MM.1S (cell line): ENCODE measurements around the gene SLC38A3.

ENCODE experiments used
- DNase-seq: peaks from one replicate; pipeline ENCODE4 v3.0.0-alpha.2; 2015
- H2AFZ ChIP-seq: fragments of 300-600 bp; sonication (generic); 2 replicates; pipeline ENCODE4 v1.6.0; 2016; ENCODE audit warnings: antibody characterized with exemption, low read length
- H3F3A ChIP-seq: fragments of 300-600 bp; sonication (generic); 2 replicates; pipeline ENCODE4 v1.6.1; 2016; ENCODE audit warnings: mild to moderate bottlenecking, antibody characterized with exemption, low read length, moderate library complexity, mixed read lengths; ENCODE audit not compliant: insufficient read depth
- H3K27ac ChIP-seq: fragments of 300-600 bp; sonication (generic); 2 replicates; pipeline ENCODE4 v1.5.1; 2016; ENCODE audit warnings: mild to moderate bottlenecking, low read length
- H3K27me3 ChIP-seq: fragments of 300-600 bp; sonication (generic); replicated peaks from 2 replicates; pipeline ENCODE4 v1.6.0; 2016; ENCODE audit warnings: low read length; ENCODE audit not compliant: insufficient read depth
- H3K36me3 ChIP-seq: fragments of 300-600 bp; sonication (generic); replicated peaks from 2 replicates; pipeline ENCODE4 v1.6.1; 2016; ENCODE audit warnings: mild to moderate bottlenecking, low read length, mixed read lengths; ENCODE audit not compliant: insufficient read depth
- H3K4me1 ChIP-seq: fragments of 300-600 bp; sonication (generic); 2 replicates; pipeline ENCODE4 v1.6.1; 2016; ENCODE audit warnings: low read length, mixed read lengths
- H3K4me2 ChIP-seq: fragments of 300-600 bp; sonication (generic); 2 replicates; pipeline ENCODE4 v1.6.0; 2016; ENCODE audit warnings: low read depth, low read length
- H3K4me3 ChIP-seq: fragments of 300-600 bp; sonication (generic); 2 replicates; pipeline ENCODE4 v1.5.1; 2016; ENCODE audit warnings: low read length, mixed read lengths
- H3K79me2 ChIP-seq: fragments of 300-600 bp; sonication (generic); 2 replicates; pipeline ENCODE4 v1.6.1; 2016; ENCODE audit warnings: mixed run types, low read length, mixed read lengths
- H3K9ac ChIP-seq: fragments of 300-600 bp; sonication (generic); 2 replicates; pipeline ENCODE4 v1.6.1; 2016; ENCODE audit warnings: low read length, mixed read lengths
- H3K9me2 ChIP-seq: fragments of 300-600 bp; sonication (generic); replicated peaks from 2 replicates; pipeline ENCODE4 v1.6.1; 2016; ENCODE audit warnings: mild to moderate bottlenecking, low read length, mixed read lengths; ENCODE audit not compliant: insufficient read depth
- H3K9me3 ChIP-seq: fragments of 300-600 bp; sonication (generic); replicated peaks from 2 replicates; pipeline ENCODE4 v1.6.1; 2016; ENCODE audit warnings: mild to moderate bottlenecking, low read length, mixed read lengths; ENCODE audit not compliant: insufficient read depth
- H4K20me1 ChIP-seq: fragments of 300-600 bp; sonication (generic); 2 replicates; pipeline ENCODE4 v1.6.1; 2016; ENCODE audit warnings: mild to moderate bottlenecking, low read length, moderate library complexity, mixed read lengths; ENCODE audit not compliant: insufficient read depth
- EZH2 ChIP-seq: fragments of 300-600 bp; sonication (generic); optimal IDR thresholded peaks from 2 replicates; pipeline ENCODE3; 2017; ENCODE audit warnings: low read depth, mild to moderate bottlenecking, antibody characterized with exemption, low read length, mixed read lengths
- EZH2phosphoT487 ChIP-seq: fragments of 300-600 bp; sonication (generic); IDR thresholded peaks from 2 replicates; pipeline ENCODE4 v1.6.1; 2018; ENCODE audit warnings: antibody characterized with exemption, low read length
- TF ChIP-seq, protein P1 (sequence below): fragments of 300-600 bp; sonication (generic); IDR thresholded peaks from 2 replicates; pipeline ENCODE4 v1.5.1; 2016; ENCODE audit warnings: antibody characterized with exemption, low read length, mixed read lengths

Gene SLC38A3

DNA sequence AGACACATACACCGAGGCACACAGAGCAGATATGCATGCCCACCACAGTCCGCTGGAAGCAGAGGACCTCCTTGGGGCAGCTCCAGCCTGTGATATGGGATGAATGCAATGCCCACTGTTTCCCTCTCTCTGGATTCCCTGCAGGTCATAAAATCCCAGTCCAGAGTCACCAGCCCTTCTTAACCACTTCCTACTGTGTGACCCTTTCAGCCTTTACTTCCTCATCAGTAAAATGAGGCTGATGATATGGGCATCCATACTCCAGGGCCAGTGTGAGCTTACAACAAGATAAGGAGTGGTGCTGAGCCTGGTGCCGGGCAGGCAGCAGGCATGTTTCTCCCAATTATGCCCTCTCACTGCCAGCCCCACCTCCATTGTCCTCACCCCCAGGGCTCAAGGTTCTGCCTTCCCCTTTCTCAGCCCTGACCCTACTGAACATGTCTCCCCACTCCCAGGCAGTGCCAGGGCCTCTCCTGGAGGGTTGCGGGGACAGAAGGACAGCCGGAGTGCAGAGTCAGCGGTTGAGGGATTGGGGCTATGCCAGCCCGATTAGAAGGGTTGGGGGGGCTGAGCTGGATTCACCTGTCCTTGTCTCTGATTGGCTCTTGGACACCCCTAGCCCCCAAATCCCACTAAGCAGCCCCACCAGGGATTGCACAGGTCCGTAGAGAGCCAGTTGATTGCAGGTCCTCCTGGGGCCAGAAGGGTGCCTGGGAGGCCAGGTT is 14.0 kb upstream of the SLC38A3 start, which contains the start of gene GNAT1:
Gene GNAT1, plus strand, starts transcription at position 675 of the 725 bp plus-strand sequence. CDS start 116 bp downstream, outside the sequence.
- H3K4me3 ChIP-seq, result no peak within 1 kb of the TSS
- no peaks in the 10 kb centered on the region for H4K20me1 ChIP-seq
- H2AFZ ChIP-seq, result no peak within 1 kb of the TSS
- H3K4me1 ChIP-seq, result no peaks in the 10 kb centered on the region
- H3K27ac ChIP-seq, result no peak within 1 kb of the TSS
- H3K79me2 ChIP-seq, result no peaks in the 10 kb centered on the region
- no peaks in the 10 kb centered on the region for H3K9me3 ChIP-seq
- H3F3A ChIP-seq, result no peaks in the 10 kb centered on the region
- no peak for DNase-seq
- peaks cover 60% of the 10 kb centered on the region for H3K27me3 ChIP-seq
- H3K4me2 ChIP-seq, result no peak within 1 kb of the TSS
- no peaks in the 10 kb centered on the region for H3K9me2 ChIP-seq
- TF ChIP-seq, protein P1, sequence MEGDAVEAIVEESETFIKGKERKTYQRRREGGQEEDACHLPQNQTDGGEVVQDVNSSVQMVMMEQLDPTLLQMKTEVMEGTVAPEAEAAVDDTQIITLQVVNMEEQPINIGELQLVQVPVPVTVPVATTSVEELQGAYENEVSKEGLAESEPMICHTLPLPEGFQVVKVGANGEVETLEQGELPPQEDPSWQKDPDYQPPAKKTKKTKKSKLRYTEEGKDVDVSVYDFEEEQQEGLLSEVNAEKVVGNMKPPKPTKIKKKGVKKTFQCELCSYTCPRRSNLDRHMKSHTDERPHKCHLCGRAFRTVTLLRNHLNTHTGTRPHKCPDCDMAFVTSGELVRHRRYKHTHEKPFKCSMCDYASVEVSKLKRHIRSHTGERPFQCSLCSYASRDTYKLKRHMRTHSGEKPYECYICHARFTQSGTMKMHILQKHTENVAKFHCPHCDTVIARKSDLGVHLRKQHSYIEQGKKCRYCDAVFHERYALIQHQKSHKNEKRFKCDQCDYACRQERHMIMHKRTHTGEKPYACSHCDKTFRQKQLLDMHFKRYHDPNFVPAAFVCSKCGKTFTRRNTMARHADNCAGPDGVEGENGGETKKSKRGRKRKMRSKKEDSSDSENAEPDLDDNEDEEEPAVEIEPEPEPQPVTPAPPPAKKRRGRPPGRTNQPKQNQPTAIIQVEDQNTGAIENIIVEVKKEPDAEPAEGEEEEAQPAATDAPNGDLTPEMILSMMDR, result no peak
- TF ChIP-seq EZH2, result no peak
- TF ChIP-seq EZH2phosphoT487, result no peak
- H3K36me3 ChIP-seq, result no peaks in the 10 kb centered on the region
- H3K9ac ChIP-seq, result no peak within 1 kb of the TSS

DNA sequence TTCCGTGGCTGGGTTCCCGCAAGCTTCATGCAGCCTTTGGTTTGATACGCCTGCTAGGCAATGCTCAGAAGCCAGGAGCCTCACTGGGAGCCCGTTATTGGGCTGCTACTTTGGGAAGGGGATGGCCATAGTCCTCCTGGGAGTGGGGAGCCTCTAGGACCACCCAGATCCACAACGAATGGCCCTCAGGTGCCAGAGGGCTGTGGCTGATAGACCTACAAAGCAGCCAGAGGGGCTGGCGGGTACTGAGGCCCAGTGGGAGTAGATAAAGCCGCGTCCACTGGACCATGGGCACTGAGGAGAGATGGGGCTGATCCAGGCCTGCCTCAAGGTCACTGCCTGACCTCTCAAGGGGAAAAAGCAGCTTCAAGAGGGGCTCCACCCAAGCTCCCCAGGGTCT is 12.9 kb upstream of the SLC38A3 start:
- no peak for DNase-seq
- H3K27ac ChIP-seq, result no peak overlapping the region
- H3K4me3 ChIP-seq, result no peak overlapping the region
- H4K20me1 ChIP-seq, result no peaks in the 10 kb centered on the region
- peaks cover 60% of the 10 kb centered on the region for H3K27me3 ChIP-seq
- H2AFZ ChIP-seq, result no peak overlapping the region
- no peaks in the 10 kb centered on the region for H3K9me3 ChIP-seq
- H3K4me2 ChIP-seq, result no peak overlapping the region
- no peaks in the 10 kb centered on the region for H3K9me2 ChIP-seq
- no peaks in the 10 kb centered on the region for H3K36me3 ChIP-seq
- H3K9ac ChIP-seq, result no peak overlapping the region
- no peaks in the 10 kb centered on the region for H3K4me1 ChIP-seq
- TF ChIP-seq EZH2 (no peak), EZH2phosphoT487 (no peak)
- TF ChIP-seq, protein P1, result no peak
- no peaks in the 10 kb centered on the region for H3F3A ChIP-seq
- no peaks in the 10 kb centered on the region for H3K79me2 ChIP-seq

DNA sequence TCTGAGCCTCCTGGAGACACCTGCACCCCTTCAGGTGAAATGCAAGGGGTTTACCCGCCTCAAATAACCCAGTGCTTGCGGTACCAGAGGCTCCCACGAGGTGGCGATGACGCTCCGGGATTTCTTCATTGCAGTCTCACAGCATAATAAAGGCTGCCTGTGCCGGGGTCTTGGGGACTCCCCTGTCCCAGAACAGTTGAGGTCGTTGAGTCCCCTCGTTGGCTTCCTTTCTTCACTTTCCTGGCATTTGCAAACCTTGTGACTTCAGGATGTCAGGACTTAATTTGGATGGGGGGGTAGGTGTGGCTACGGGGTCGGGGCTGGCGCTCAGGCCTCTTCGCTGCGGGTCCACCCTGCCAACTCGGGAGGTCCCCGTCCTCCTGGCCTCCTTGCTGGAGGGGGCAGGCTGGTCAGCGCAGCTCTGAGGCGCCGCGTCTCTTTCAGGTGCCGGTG is 12.4 kb upstream of the SLC38A3 start:
- Histone ChIP-seq H3K4me2 (no peak overlapping the region), H3K79me2 (no peaks in the 10 kb centered on the region), H3K27ac (no peak overlapping the region), H3F3A (no peaks in the 10 kb centered on the region), H2AFZ (no peak overlapping the region), H3K27me3 (peaks cover 65% of the 10 kb centered on the region), H3K9me2 (no peaks in the 10 kb centered on the region), H3K36me3 (no peaks in the 10 kb centered on the region), H3K4me3 (no peak overlapping the region), H3K9me3 (no peaks in the 10 kb centered on the region), H3K9ac (no peak overlapping the region), H3K4me1 (no peaks in the 10 kb centered on the region), H4K20me1 (no peaks in the 10 kb centered on the region)
- TF ChIP-seq, protein P1, result peak; percentile 91
- TF ChIP-seq EZH2, result no peak
- peak; percentile 64 for DNase-seq
